Liver (tissue), 3 donors: ENCODE data around the gene TAF1C.

ENCODE experiments used
- EGR1 ChIP-seq, 2 donors: IDR thresholded peaks; 2 replicates each; pipeline ENCODE4 v1.6.1; 2016 to 2018; ENCODE audit warnings: antibody characterized with exemption in 2 of 2, low read depth in 2 of 2
- FOXA1 ChIP-seq: IDR thresholded peaks from 2 replicates; pipeline ENCODE4 v1.6.1; 2016; ENCODE audit warnings: antibody characterized with exemption
- GABPA ChIP-seq, 2 donors: IDR thresholded peaks in 1 of 2; conservative IDR thresholded peaks in 1 of 2; 2 replicates each; pipeline ENCODE4 v1.6.1; 2016; ENCODE audit warnings: antibody characterized with exemption in 2 of 2, mild to moderate bottlenecking in 1 of 2, moderate library complexity in 1 of 2
- RAD21 ChIP-seq, 2 donors: IDR thresholded peaks; 2 replicates each; pipeline ENCODE4 v1.6.1; 2016; ENCODE audit warnings: antibody characterized with exemption in 2 of 2, mild to moderate bottlenecking in 2 of 2
- REST ChIP-seq: IDR thresholded peaks from 2 replicates; pipeline ENCODE4 v1.6.1; 2016; ENCODE audit warnings: antibody characterized with exemption, mild to moderate bottlenecking
- RXRA ChIP-seq, 2 donors: IDR thresholded peaks; 2 replicates each; pipeline ENCODE4 v1.6.1; 2017 to 2018; ENCODE audit warnings: antibody characterized with exemption in 2 of 2, mild to moderate bottlenecking in 1 of 2
- SP1 ChIP-seq: IDR thresholded peaks from 2 replicates; pipeline ENCODE4 v1.6.1; 2018; ENCODE audit warnings: antibody characterized with exemption, mild to moderate bottlenecking
- TAF1 ChIP-seq: conservative IDR thresholded peaks from 2 replicates; pipeline ENCODE4 v1.6.1; 2016; ENCODE audit warnings: antibody characterized with exemption, mild to moderate bottlenecking
- YY1 ChIP-seq: IDR thresholded peaks from 2 replicates; pipeline ENCODE4 v1.6.1; 2016; ENCODE audit warnings: antibody characterized with exemption, mild to moderate bottlenecking
- TF ChIP-seq, protein P1 (sequence below): fragments of 150-350 bp; IDR thresholded peaks from 2 replicates; pipeline ENCODE4 v1.5.1; 2017; ENCODE audit warnings: improper control_type of control experiment, low read depth, low read length; ENCODE audit not compliant: missing input control
- TF ChIP-seq, protein P2 (sequence below): IDR thresholded peaks from 2 replicates; pipeline ENCODE4 v1.6.1; 2016; ENCODE audit warnings: antibody characterized with exemption
- TF ChIP-seq, protein P3 (sequence below): IDR thresholded peaks from 2 replicates; pipeline ENCODE4 v1.6.1; 2016; ENCODE audit warnings: antibody characterized with exemption
- donor health status: healthy.
- donor health status: healthy.

GRCh38 chr16:84143784-84144199, 43.1 kb downstream of the TAF1C start:
- TF ChIP-seq, protein P1, sequence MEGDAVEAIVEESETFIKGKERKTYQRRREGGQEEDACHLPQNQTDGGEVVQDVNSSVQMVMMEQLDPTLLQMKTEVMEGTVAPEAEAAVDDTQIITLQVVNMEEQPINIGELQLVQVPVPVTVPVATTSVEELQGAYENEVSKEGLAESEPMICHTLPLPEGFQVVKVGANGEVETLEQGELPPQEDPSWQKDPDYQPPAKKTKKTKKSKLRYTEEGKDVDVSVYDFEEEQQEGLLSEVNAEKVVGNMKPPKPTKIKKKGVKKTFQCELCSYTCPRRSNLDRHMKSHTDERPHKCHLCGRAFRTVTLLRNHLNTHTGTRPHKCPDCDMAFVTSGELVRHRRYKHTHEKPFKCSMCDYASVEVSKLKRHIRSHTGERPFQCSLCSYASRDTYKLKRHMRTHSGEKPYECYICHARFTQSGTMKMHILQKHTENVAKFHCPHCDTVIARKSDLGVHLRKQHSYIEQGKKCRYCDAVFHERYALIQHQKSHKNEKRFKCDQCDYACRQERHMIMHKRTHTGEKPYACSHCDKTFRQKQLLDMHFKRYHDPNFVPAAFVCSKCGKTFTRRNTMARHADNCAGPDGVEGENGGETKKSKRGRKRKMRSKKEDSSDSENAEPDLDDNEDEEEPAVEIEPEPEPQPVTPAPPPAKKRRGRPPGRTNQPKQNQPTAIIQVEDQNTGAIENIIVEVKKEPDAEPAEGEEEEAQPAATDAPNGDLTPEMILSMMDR: no peak
- TF ChIP-seq RAD21 (IDR thresholded peaks at IDR 0.05) (no peak), REST (no peak), RXRA (IDR thresholded peaks at IDR 0.05) (no peak), SP1 (no peak), FOXA1 (no peak), GABPA (IDR thresholded peaks at IDR 0.05 in 1 of 2, conservative IDR thresholded peaks at IDR 0.05 in 1 of 2) (no peak), TAF1 (no peak), YY1 (no peak), EGR1 (IDR thresholded peaks at IDR 0.05; ENCODE audit: low read depth in 2 of 2) (no peak)
- TF ChIP-seq, protein P2, sequence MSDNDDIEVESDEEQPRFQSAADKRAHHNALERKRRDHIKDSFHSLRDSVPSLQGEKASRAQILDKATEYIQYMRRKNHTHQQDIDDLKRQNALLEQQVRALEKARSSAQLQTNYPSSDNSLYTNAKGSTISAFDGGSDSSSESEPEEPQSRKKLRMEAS: no peak
- TF ChIP-seq, protein P3, sequence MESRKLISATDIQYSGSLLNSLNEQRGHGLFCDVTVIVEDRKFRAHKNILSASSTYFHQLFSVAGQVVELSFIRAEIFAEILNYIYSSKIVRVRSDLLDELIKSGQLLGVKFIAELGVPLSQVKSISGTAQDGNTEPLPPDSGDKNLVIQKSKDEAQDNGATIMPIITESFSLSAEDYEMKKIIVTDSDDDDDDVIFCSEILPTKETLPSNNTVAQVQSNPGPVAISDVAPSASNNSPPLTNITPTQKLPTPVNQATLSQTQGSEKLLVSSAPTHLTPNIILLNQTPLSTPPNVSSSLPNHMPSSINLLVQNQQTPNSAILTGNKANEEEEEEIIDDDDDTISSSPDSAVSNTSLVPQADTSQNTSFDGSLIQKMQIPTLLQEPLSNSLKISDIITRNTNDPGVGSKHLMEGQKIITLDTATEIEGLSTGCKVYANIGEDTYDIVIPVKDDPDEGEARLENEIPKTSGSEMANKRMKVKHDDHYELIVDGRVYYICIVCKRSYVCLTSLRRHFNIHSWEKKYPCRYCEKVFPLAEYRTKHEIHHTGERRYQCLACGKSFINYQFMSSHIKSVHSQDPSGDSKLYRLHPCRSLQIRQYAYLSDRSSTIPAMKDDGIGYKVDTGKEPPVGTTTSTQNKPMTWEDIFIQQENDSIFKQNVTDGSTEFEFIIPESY: no peak
